ENCODE measurements around the gene ZNF254. TPM values are rescaled to one million over a fixed set of nuclear protein-coding genes. Genes with fewer than 3 reads are reported as not detected.
"Not testable (repeated sequence)": the region's sequence is repeated elsewhere in the genome, so short reads cannot be mapped to it uniquely, and the experiment has no call there.

Gene ZNF254
- total RNA-seq (6.7 and 8.9 TPM in 2 replicates), polyA plus RNA-seq (6.4 and 7.3 TPM in 2 replicates), polyA minus RNA-seq (ENCODE audit: low replicate concordance) (0.26 and 2.4 TPM in 2 replicates)
- polyA plus RNA-seq (2012), result 3.5 and 4.4 TPM in 2 replicates

- Histone ChIP-seq H3K27me3 (ENCODE audit: control insufficient read depth, insufficient read depth, low read length) (no peaks in the 10 kb centered on the region), H3K4me3 (replicated peaks in 1 of 4; ENCODE audit: control extremely low read depth in 1 of 4, insufficient read depth in 1 of 4, low read depth in 3 of 4, low read length in 4 of 4) (peak within 1 kb of the TSS; percentile 79 to 95 (median 91)), H3K9me3 (ENCODE audit: control insufficient read depth, insufficient read depth, low read depth, low read length) (no peaks in the 10 kb centered on the region), H3K27ac (ENCODE audit: insufficient read depth, low read length) (peak within 1 kb of the TSS; percentile 99), H3K4me1 (ENCODE audit: control insufficient read depth, extremely low read depth, insufficient read depth, low read length) (no peaks in the 10 kb centered on the region), H2AFZ (ENCODE audit: low read length) (peak within 1 kb of the TSS; percentile 90), H3K9ac (ENCODE audit: insufficient read depth, low read length) (peak within 1 kb of the TSS; percentile 91), H4K20me1 (ENCODE audit: control insufficient read depth, extremely low read depth, insufficient read depth, low read length) (no peaks in the 10 kb centered on the region), H3K4me2 (ENCODE audit: extremely low read depth, insufficient read depth, low read length) (peak within 1 kb of the TSS; percentile 25), H3K36me3 (ENCODE audit: control insufficient read depth, insufficient read depth, low read length) (no peaks in the 10 kb centered on the region), H3K79me2 (ENCODE audit: control insufficient read depth, insufficient read depth, low read length) (peaks cover 15% of the 10 kb centered on the region)
- TF ChIP-seq EZH2 (IDR thresholded peaks at IDR 0.05; ENCODE audit: low read length, missing control alignments), result no peak
- no peak for TF ChIP-seq CTCF (conservative IDR thresholded peaks at IDR 0.05 in 1 of 2, IDR thresholded peaks at IDR 0.05 in 1 of 2; ENCODE audit: low read depth in 1 of 2, low read length in 2 of 2)
- DNase-seq (ENCODE audit: low read depth in 2 of 2), result peak; percentile 96
Measured at GRCh38 chr19:24086974-24087595, at the start of gene ZNF254. Gene ZNF254, plus strand, starts transcription at chr19:24087187. Its CDS starts 121 bp downstream, at chr19:24087308.

- Histone ChIP-seq H3K27ac (ENCODE audit: insufficient read depth, low read length) (no peak overlapping the region), H3K36me3 (ENCODE audit: control insufficient read depth, insufficient read depth, low read length) (peaks cover 7% of the 10 kb centered on the region), H3K9ac (ENCODE audit: insufficient read depth, low read length) (no peak overlapping the region), H3K9me3 (ENCODE audit: control insufficient read depth, insufficient read depth, low read depth, low read length) (no peaks in the 10 kb centered on the region), H3K27me3 (ENCODE audit: control insufficient read depth, insufficient read depth, low read length) (no peaks in the 10 kb centered on the region), H4K20me1 (ENCODE audit: control insufficient read depth, extremely low read depth, insufficient read depth, low read length) (no peaks in the 10 kb centered on the region), H2AFZ (ENCODE audit: low read length) (no peak overlapping the region), H3K79me2 (ENCODE audit: control insufficient read depth, insufficient read depth, low read length) (peaks cover 36% of the 10 kb centered on the region), H3K4me1 (ENCODE audit: control insufficient read depth, extremely low read depth, insufficient read depth, low read length) (no peaks in the 10 kb centered on the region), H3K4me2 (ENCODE audit: extremely low read depth, insufficient read depth, low read length) (no peak overlapping the region), H3K4me3 (replicated peaks in 1 of 4; ENCODE audit: control extremely low read depth in 1 of 4, insufficient read depth in 1 of 4, low read depth in 3 of 4, low read length in 4 of 4) (no peak overlapping the region)
- no peak for TF ChIP-seq EZH2 (IDR thresholded peaks at IDR 0.05; ENCODE audit: low read length, missing control alignments)
- TF ChIP-seq CTCF (conservative IDR thresholded peaks at IDR 0.05 in 1 of 2, IDR thresholded peaks at IDR 0.05 in 1 of 2; ENCODE audit: low read depth in 1 of 2, low read length in 2 of 2), result no peak
- no peak for DNase-seq (ENCODE audit: low read depth in 2 of 2)
Measured at GRCh38 chr19:24040621-24041020, 46.4 kb upstream of the ZNF254 start.

GRCh38 chr19:24041326-24041725 is 45.7 kb upstream of the ZNF254 start:
- not testable (repeated sequence) for H2AFZ ChIP-seq (ENCODE audit: low read length); H3K4me2 ChIP-seq (ENCODE audit: extremely low read depth, insufficient read depth, low read length); H3K9me3 ChIP-seq (ENCODE audit: control insufficient read depth, insufficient read depth, low read depth, low read length); H3K27ac ChIP-seq (ENCODE audit: insufficient read depth, low read length); H4K20me1 ChIP-seq (ENCODE audit: control insufficient read depth, extremely low read depth, insufficient read depth, low read length); H3K27me3 ChIP-seq (ENCODE audit: control insufficient read depth, insufficient read depth, low read length); DNase-seq (ENCODE audit: low read depth in 2 of 2); H3K4me3 ChIP-seq (replicated peaks in 1 of 4; ENCODE audit: control extremely low read depth in 1 of 4, insufficient read depth in 1 of 4, low read depth in 3 of 4, low read length in 4 of 4); H3K4me1 ChIP-seq (ENCODE audit: control insufficient read depth, extremely low read depth, insufficient read depth, low read length); H3K36me3 ChIP-seq (ENCODE audit: control insufficient read depth, insufficient read depth, low read length); H3K9ac ChIP-seq (ENCODE audit: insufficient read depth, low read length)
- peaks cover 29% of the 10 kb centered on the region for H3K79me2 ChIP-seq (ENCODE audit: control insufficient read depth, insufficient read depth, low read length)

Data from fibroblast of lung (primary cell).